GM12865 (cell line): Measurements from ENCODE around the gene MARF1.

Experiments
- DNase-seq: peaks from one replicate; pipeline ENCODE4 v3.0.0; 2010; ENCODE audit warnings: low read depth
- H3K4me3 ChIP-seq: 2 replicates; pipeline ENCODE4 v1.5.1; 2011; ENCODE audit warnings: mild to moderate bottlenecking, low read depth, low read length, control low read depth
- TF ChIP-seq, protein P1 (sequence below): IDR thresholded peaks from 2 replicates; pipeline ENCODE4 v1.5.1; 2011; ENCODE audit warnings: low read length, control low read depth, low read depth, inconsistent platforms; ENCODE audit not compliant: insufficient read depth; ENCODE audit errors: missing control alignments

The MARF1 gene

DNA sequence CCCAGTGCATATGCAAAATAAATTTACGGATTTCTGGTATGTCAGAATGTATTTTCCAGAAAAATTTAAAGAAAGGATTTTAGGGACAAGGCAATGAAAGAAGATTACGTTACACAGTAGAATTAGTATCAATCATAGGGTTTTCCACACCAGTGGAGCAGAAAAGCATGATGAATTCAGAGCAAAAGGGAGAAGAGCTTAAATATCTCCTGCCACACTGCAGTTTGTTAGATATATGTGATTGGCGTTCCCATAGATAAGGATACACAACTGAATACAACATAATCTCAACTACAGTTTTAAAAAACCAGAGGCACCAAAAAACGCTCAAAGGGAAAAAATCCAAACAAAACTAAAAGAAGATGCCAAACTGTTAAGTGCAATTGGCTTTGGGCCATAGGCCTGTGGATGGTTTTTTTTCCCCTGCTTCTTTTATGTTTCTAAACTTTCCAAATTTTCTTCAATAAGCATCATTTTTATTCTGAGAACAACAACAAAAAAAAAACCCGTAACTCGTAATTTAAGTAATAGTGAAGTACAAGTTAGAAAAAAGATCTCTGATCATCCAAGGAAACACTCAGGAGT, 22.3 kb downstream of the MARF1 start:
- TF ChIP-seq, protein P1, sequence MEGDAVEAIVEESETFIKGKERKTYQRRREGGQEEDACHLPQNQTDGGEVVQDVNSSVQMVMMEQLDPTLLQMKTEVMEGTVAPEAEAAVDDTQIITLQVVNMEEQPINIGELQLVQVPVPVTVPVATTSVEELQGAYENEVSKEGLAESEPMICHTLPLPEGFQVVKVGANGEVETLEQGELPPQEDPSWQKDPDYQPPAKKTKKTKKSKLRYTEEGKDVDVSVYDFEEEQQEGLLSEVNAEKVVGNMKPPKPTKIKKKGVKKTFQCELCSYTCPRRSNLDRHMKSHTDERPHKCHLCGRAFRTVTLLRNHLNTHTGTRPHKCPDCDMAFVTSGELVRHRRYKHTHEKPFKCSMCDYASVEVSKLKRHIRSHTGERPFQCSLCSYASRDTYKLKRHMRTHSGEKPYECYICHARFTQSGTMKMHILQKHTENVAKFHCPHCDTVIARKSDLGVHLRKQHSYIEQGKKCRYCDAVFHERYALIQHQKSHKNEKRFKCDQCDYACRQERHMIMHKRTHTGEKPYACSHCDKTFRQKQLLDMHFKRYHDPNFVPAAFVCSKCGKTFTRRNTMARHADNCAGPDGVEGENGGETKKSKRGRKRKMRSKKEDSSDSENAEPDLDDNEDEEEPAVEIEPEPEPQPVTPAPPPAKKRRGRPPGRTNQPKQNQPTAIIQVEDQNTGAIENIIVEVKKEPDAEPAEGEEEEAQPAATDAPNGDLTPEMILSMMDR, result no peak
- no peak for DNase-seq
- H3K4me3 ChIP-seq, result no peak overlapping the region

DNA sequence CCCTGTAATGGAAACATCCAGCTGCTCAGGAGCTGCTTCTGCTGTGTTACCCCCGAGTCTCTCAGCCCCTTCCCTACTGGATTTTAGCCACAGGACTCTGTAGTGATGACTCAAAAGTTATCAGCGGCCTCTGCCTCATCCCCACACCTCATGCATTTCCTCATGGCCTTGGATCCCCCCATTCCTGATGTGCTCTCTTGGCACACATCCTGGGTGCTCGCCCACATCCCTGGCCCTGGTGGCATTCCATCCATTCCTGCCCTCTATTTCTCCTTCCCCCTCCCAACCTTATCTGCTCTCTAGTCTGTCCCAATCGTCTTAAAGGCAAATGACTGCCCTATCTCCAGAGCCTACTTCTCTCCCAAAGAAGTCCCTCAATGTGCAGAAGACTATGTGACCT, 24.6 kb downstream of the MARF1 start:
- TF ChIP-seq, protein P1, result no peak
- DNase-seq, result no peak
- H3K4me3 ChIP-seq, result no peak overlapping the region

DNA sequence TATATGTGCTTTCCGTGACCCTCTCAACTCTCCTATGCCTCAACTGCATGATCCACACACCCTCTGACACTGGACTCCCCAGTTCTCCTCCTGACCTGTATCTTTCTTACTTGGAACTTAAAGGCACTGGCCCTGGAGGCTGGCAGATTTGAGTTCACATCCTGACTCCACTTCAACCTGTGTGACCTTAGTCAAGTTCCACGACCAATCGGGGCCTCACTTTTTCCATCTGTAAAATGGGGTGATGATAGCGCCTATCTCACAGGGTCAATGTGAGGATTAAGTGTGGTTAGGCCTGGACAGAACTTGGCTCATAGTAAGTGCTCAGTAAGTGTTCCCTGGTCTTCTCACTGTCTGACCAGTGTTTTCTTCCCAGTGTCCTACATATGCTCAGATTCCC, 25.1 kb downstream of the MARF1 start:
- TF ChIP-seq, protein P1, result no peak
- DNase-seq, result no peak
- no peak overlapping the region for H3K4me3 ChIP-seq

DNA sequence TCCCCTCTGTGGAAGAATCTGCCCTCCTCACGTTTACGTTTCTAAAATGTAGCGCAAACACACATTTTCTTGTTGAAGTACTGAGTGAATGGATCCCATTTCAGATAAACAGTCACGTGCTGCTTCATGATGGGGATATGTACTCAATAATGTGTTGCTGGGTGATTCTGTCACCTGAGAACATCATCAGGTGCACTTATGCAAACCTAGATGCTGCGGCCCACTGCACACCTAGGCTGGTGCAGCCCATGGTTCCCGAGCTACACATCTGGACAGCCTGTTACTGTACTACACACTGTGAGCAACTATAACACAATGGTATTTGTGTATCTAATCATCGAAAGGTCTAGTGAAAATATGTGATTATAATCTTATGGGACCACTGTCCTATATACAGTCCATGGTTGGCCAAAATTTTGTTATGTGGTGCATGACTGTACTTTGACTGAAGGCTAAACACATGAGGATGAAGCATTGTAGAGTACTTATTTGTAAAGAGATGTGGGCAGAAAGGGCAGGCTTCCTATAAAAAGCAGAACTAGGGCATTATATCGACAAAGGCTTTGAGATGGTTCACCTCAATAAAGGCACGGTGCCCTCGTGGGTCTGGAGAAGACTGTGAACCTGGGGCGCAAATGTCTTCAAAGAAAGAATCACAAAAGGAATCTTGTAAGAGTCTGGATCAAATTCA, 26.3 kb downstream of the MARF1 start:
- TF ChIP-seq, protein P1, result no peak
- H3K4me3 ChIP-seq, result no peak overlapping the region
- no peak for DNase-seq

DNA sequence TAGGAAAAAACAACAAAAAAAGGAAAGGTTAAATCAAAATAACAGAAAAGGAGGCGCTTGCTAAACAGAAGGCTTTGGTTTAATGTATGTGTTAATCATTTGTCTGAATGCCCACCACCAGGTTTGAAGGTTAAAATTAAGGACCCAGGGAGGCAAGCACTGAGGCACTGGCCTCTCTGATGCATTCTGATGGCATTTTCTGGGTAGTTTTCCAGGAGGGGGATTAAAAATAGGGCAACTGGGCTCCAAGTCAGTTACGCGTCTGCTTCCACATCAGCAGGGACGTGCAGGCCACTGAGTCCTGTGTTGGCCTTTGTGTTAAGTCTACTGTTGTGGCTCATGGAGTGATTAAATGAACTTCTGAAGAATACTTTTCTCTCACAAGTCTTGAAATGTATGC, 26.9 kb downstream of the MARF1 start:
- no peak for DNase-seq
- H3K4me3 ChIP-seq, result no peak overlapping the region
- TF ChIP-seq, protein P1, result no peak

DNA sequence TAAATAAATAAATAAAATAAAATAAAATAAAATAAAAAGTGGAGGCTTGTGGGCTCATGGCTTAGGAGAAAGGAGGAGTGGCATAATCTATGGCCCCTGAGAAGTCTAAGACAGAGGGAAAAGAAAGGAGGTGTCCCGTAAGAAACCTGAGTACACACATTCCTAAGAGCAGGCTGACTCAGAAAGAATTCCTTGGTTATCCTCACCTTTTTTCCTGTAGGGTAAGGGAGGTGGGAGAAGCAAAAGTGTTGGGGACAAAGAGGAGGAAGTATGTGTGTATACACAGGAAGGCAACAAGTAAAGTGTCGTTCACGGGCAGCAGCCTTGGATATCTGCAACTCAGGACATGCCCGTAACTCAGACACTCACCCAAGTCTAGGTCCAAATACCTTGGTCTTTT, 29.3 kb downstream of the MARF1 start:
- TF ChIP-seq, protein P1, result no peak
- no peak overlapping the region for H3K4me3 ChIP-seq
- DNase-seq, result no peak

DNA sequence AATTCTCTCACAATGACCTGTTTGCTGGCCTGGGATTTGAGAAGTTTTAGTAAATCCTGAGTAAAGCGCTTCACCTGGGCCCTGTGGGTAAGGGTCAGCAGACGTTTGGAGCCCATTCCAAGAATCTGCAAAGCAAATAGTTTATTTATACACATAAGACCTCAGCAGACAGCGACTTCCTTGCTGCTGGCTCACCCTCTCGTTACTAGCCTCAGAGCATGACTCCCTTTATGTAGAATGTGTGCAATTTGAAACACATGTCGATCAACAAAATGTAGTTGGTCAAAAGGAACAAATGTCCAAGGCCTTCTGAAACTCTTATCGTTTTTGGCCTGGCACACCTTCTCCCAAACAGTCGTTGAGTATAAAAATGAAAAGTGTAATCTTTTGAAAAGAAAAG, 31.3 kb downstream of the MARF1 start:
- no peak for DNase-seq
- no peak overlapping the region for H3K4me3 ChIP-seq
- TF ChIP-seq, protein P1, result no peak
